ENCODE data around the gene CCDC17. TPM values are rescaled to one million over a fixed set of nuclear protein-coding genes. Genes with fewer than 3 reads are reported as not detected.
"Not testable (repeated sequence)": the region's sequence is repeated elsewhere in the genome, so short reads cannot be mapped to it uniquely, and the experiment has no call there.

Gene CCDC17
- total and polyA plus RNA-seq, 11 donors, result 0.20 to 2.0 (median 0.93) TPM

- intact Hi-C loops (cut with DNase I), result no loop called here
- Histone ChIP-seq H3K36me3 (peaks cover 0 to 82% (median 68%) of the 10 kb centered on the region in 9 donors), H3K4me1 (peaks cover 0 to 33% (median 0%) of the 10 kb centered on the region in 12 donors), H3K9me3 (no peaks in the 10 kb centered on the region), H3K27ac (peak overlapping the region in 2 of 12 donors; percentile 19 to 83), H3K27me3 (no peaks in the 10 kb centered on the region), H3K4me3 (peak overlapping the region in 1 of 12 donors; percentile 33)
- DNase-seq (no peak), ATAC-seq (peak in 3 of 4 donors; percentile 45 to 61 (median 50))
- 64 to 77% (median 70%) methylated on average over 6 of the region's 6 CpGs for WGBS, 4 donors
- TF ChIP-seq CTCF (IDR thresholded peaks at IDR 0.05) (no peak), POLR2A (IDR thresholded peaks at IDR 0.05) (no peak)
These were observed 16.3 kb downstream of the CCDC17 start for GRCh38 chr1:45607404-45608074.

- Histone ChIP-seq H3K4me3 (no peak overlapping the region), H3K9me3 (no peaks in the 10 kb centered on the region), H3K27me3 (no peaks in the 10 kb centered on the region), H3K4me1 (peaks cover 0 to 30% (median 0%) of the 10 kb centered on the region in 12 donors), H3K36me3 (peaks cover 0 to 66% (median 45%) of the 10 kb centered on the region in 9 donors), H3K27ac (no peak overlapping the region)
- no peak for ATAC-seq
- WGBS, 4 donors, result 95 to 96% (median 96%) methylated on average over 2 of the region's 2 CpGs
- intact Hi-C loops (cut with DNase I), result no loop called here
- no peak for DNase-seq
- TF ChIP-seq POLR2A (IDR thresholded peaks at IDR 0.05) (no peak), CTCF (IDR thresholded peaks at IDR 0.05) (no peak)
These were observed 19.6 kb downstream of the CCDC17 start for GRCh38 chr1:45604239-45604638.

- H3K4me3 ChIP-seq; H3K9me3 ChIP-seq; intact Hi-C loops (cut with DNase I); ATAC-seq; DNase-seq; H3K27ac ChIP-seq; H3K4me1 ChIP-seq; H3K27me3 ChIP-seq: not testable (repeated sequence)
- 95 to 98% (median 96%) methylated on average over 8 of the region's 8 CpGs for WGBS, 4 donors
- H3K36me3 ChIP-seq, result peaks cover 0 to 55% (median 32%) of the 10 kb centered on the region in 9 donors
These were observed 27.1 kb downstream of the CCDC17 start for GRCh38 chr1:45596765-45597164.

GRCh38 chr1:45594412-45594811, 29.4 kb downstream of the CCDC17 start:
- peaks cover 0 to 58% (median 37%) of the 10 kb centered on the region in 9 donors for H3K36me3 ChIP-seq
- H3K9me3 ChIP-seq, result no peaks in the 10 kb centered on the region
- H3K27me3 ChIP-seq, result no peaks in the 10 kb centered on the region
- intact Hi-C loops (cut with DNase I), result no loop called here
- TF ChIP-seq CTCF (IDR thresholded peaks at IDR 0.05), result no peak
- no peak for TF ChIP-seq POLR2A (IDR thresholded peaks at IDR 0.05)
- H3K4me3 ChIP-seq, result no peak overlapping the region
- peaks cover 0 to 8% (median 0%) of the 10 kb centered on the region in 12 donors for H3K4me1 ChIP-seq
- H3K27ac ChIP-seq, result no peak overlapping the region
- no peak for ATAC-seq
- 86 to 96% (median 93%) methylated on average over 4 of the region's 4 CpGs for WGBS, 4 donors
- no peak for DNase-seq

All from heart left ventricle (tissue), 16 donors.